GM10248 (cell line): ENCODE data around the gene VDR.

ENCODE experiments used
- CTCF ChIA-PET: fragments of 300-600 bp; sonication (Branson Sonifier 250); formaldehyde crosslinking; extraction: SDS; loops from one replicate; lab custom pipeline; 2021; ENCODE audit warnings: antibody characterized with exemption; lab: Yijun Ruan, JAX
- POLR2A ChIA-PET: fragments of 350-650 bp; sonication (Branson Sonifier 250); formaldehyde crosslinking; extraction: SDS; loops from one replicate; lab custom pipeline; 2020; ENCODE audit warnings: antibody characterized with exemption; lab: Yijun Ruan, JAX
- DNase-seq: peaks from one replicate; pipeline ENCODE4 v3.0.0; 2012; ENCODE audit errors: extremely low spot score
- CTCF ChIP-seq: IDR thresholded peaks from 2 replicates; pipeline ENCODE4 v1.5.1; 2012; ENCODE audit warnings: mild to moderate bottlenecking, low read depth; ENCODE audit errors: extremely low read depth, missing control alignments, control extremely low read depth

The VDR gene

GRCh38 chr12:47912556-47912955 is 7.8 kb upstream of the VDR start:
- ChIA-PET CTCF (interaction anchor here (0.6 to 2.4 kb wide), 8 partner anchors 7 to 75 kb away, joined by 3 to 10 read pairs (median 3); partner anchors contain the start of genes TMEM106C and VDR), POLR2A (no interaction called here)
- TF ChIP-seq CTCF = no peak
- DNase-seq = no peak

- TF ChIP-seq CTCF = no peak
- DNase-seq = no peak
- CTCF ChIA-PET = interaction anchor here (1.7 kb wide), 2 partner anchors 18 to 39 kb away, joined by 3 to 5 read pairs; no protein-coding TSS in a partner anchor
- POLR2A ChIA-PET = no interaction called here
Measured at GRCh38 chr12:47910981-47911380, 6.2 kb upstream of the VDR start.

GRCh38 chr12:47910486-47910885 is 5.7 kb upstream of the VDR start:
- ChIA-PET POLR2A (no interaction called here), CTCF (interaction anchor here (1.7 kb wide), 1 partner anchor 39 kb away, joined by 5 read pairs; no protein-coding TSS in a partner anchor)
- no peak for TF ChIP-seq CTCF
- DNase-seq = no peak

GRCh38 chr12:47909839-47910465 is 5.2 kb upstream of the VDR start:
- ChIA-PET CTCF (interaction anchor here (0.9 to 1.7 kb wide), 3 partner anchors 10 to 40 kb away, joined by 4 to 5 read pairs (median 4); no protein-coding TSS in a partner anchor), POLR2A (no interaction called here)
- TF ChIP-seq CTCF = no peak
- DNase-seq = no peak

- POLR2A ChIA-PET = interaction anchor here (0.6 kb wide), 1 partner anchor 26 kb away, joined by 6 read pairs; no protein-coding TSS in a partner anchor
Measured at GRCh38 chr12:47908738-47909137, 3.9 kb upstream of the VDR start.

GRCh38 chr12:47907851-47908454 is 3.2 kb upstream of the VDR start:
- ChIA-PET POLR2A (no interaction called here), CTCF (no interaction called here)
- TF ChIP-seq CTCF = no peak
- DNase-seq = no peak

More at GRCh38 chr12:47908738-47909137, 3.9 kb upstream of the VDR start:
- DNase-seq = no peak
- CTCF ChIA-PET = interaction anchor here (1.6 kb wide), 1 partner anchor 8 kb away, joined by 4 read pairs; no protein-coding TSS in a partner anchor
- no peak for TF ChIP-seq CTCF
